ENCODE results near the gene HBB.

DNA sequence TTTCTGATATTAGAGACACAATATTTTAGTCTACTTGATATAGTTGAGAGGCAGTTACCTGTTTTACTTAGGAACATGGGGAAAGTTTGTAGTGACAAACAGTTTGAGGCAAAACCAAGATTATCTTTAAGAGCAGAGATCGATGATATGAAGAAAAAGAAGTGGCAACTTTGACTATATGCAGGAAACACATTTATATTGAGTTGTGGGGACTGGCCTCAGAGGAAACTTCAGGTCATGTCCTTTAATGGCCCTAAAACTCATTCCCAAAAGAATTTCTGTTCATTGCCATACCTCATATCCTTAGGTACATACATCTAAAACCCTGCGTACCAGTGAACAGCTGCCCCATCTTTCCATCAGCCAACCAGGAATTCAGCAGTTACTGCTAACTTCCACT lies 18.3 kb upstream of the HBB start:
- TF ChIP-seq, protein P1, sequence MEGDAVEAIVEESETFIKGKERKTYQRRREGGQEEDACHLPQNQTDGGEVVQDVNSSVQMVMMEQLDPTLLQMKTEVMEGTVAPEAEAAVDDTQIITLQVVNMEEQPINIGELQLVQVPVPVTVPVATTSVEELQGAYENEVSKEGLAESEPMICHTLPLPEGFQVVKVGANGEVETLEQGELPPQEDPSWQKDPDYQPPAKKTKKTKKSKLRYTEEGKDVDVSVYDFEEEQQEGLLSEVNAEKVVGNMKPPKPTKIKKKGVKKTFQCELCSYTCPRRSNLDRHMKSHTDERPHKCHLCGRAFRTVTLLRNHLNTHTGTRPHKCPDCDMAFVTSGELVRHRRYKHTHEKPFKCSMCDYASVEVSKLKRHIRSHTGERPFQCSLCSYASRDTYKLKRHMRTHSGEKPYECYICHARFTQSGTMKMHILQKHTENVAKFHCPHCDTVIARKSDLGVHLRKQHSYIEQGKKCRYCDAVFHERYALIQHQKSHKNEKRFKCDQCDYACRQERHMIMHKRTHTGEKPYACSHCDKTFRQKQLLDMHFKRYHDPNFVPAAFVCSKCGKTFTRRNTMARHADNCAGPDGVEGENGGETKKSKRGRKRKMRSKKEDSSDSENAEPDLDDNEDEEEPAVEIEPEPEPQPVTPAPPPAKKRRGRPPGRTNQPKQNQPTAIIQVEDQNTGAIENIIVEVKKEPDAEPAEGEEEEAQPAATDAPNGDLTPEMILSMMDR (IDR thresholded peaks at IDR 0.05) = no peak
- no peak for TF ChIP-seq POLR2A (IDR thresholded peaks at IDR 0.05)
- TF ChIP-seq POLR2AphosphoS5 (IDR thresholded peaks at IDR 0.05) = no peak
- no peak for TF ChIP-seq EP300 (IDR thresholded peaks at IDR 0.05)

All from upper lobe of left lung (tissue), 4 donors.